G401.6 (cell line): ENCODE results near the gene MRGPRG.

Experiments
- FAIRE-seq: peaks from 2 replicates; lab custom pipeline; 2012; peaks lifted over from hg19 to GRCh38; lab: Jason Lieb, UNC

The MRGPRG gene

GRCh38 chr11:3206922-3207204 lies 11.8 kb downstream of the MRGPRG start:
- FAIRE-seq = no peak

- FAIRE-seq = no peak
These were observed 12.3 kb downstream of the MRGPRG start for GRCh38 chr11:3206156-3206921.

GRCh38 chr11:3205261-3206155 lies 13.1 kb downstream of the MRGPRG start:
- FAIRE-seq = no peak

GRCh38 chr11:3204141-3205015 lies 14.2 kb downstream of the MRGPRG start:
- FAIRE-seq = no peak

- no peak for FAIRE-seq
These were observed 15.2 kb downstream of the MRGPRG start for GRCh38 chr11:3203221-3204043.

- FAIRE-seq = no peak
These were observed 15.9 kb downstream of the MRGPRG start for GRCh38 chr11:3202759-3203158.

GRCh38 chr11:3202305-3202704 lies 16.3 kb downstream of the MRGPRG start:
- FAIRE-seq = no peak

GRCh38 chr11:3201677-3202181 lies 16.9 kb downstream of the MRGPRG start:
- FAIRE-seq = no peak

- FAIRE-seq = no peak
These were observed 17.5 kb downstream of the MRGPRG start for GRCh38 chr11:3201112-3201581.

- FAIRE-seq = no peak
These were observed 18.1 kb downstream of the MRGPRG start for GRCh38 chr11:3200388-3201111.

GRCh38 chr11:3199537-3200295 lies 18.9 kb downstream of the MRGPRG start:
- no peak for FAIRE-seq

GRCh38 chr11:3198815-3199214 lies 19.8 kb downstream of the MRGPRG start:
- no peak for FAIRE-seq

GRCh38 chr11:3197878-3198528 lies 20.6 kb downstream of the MRGPRG start:
- no peak for FAIRE-seq

GRCh38 chr11:3197044-3197695 lies 21.4 kb downstream of the MRGPRG start:
- FAIRE-seq = no peak

- no peak for FAIRE-seq
These were observed 22.2 kb downstream of the MRGPRG start for GRCh38 chr11:3196161-3197043.

- FAIRE-seq = no peak
These were observed 23.1 kb downstream of the MRGPRG start for GRCh38 chr11:3195251-3196160.
